Spleen (tissue), 11 donors: ENCODE data around the gene RGL1. TPM values are rescaled to one million over a fixed set of nuclear protein-coding genes. Genes with fewer than 3 reads are reported as not detected.

Source experiments
- DNase-seq: peaks from one replicate; pipeline ENCODE4 v3.0.0-alpha.2; 2020
- H3K27ac ChIP-seq, 8 donors: fragments of 200-600 bp; sonication (generic) in 7 of 8; 1 replicate in 4 of 8; 2 replicates in 4 of 8; pipeline versions ENCODE4 v1.5.0 to v1.8.0; 2016 to 2021; ENCODE audit warnings: inconsistent platforms in 4 of 8, mild to moderate bottlenecking in 4 of 8, moderate library complexity in 1 of 8
- H3K27me3 ChIP-seq, 7 donors: fragments of 200-600 bp; sonication (generic) in 6 of 7; replicated peaks in 1 of 7; 1 replicate in 4 of 7; 2 replicates in 3 of 7; pipeline versions ENCODE4 v1.5.0 to v1.8.0; 2016 to 2021; ENCODE audit warnings: inconsistent platforms in 3 of 7, mild to moderate bottlenecking in 1 of 7
- H3K36me3 ChIP-seq, 6 donors: fragments of 200-600 bp; sonication (generic) in 5 of 6; 1 replicate in 4 of 6; 2 replicates in 2 of 6; pipeline versions ENCODE4 v1.5.0 to v1.8.0; 2016 to 2021; ENCODE audit warnings: inconsistent platforms in 2 of 6
- H3K4me1 ChIP-seq, 6 donors: fragments of 200-600 bp; sonication (generic) in 5 of 6; 1 replicate in 3 of 6; 2 replicates in 3 of 6; pipeline versions ENCODE4 v1.5.0 to v1.8.0; 2016 to 2021; ENCODE audit warnings: inconsistent platforms in 3 of 6
- H3K4me3 ChIP-seq, 8 donors: fragments of 200-600 bp; sonication (generic) in 7 of 8; 1 replicate in 4 of 8; 2 replicates in 4 of 8; pipeline versions ENCODE4 v1.5.0 to v1.8.0; 2016 to 2021; ENCODE audit warnings: inconsistent platforms in 4 of 8, mild to moderate bottlenecking in 4 of 8, moderate library complexity in 2 of 8
- H3K9me3 ChIP-seq, 8 donors: fragments of 200-600 bp; sonication (generic) in 7 of 8; 1 replicate in 4 of 8; 2 replicates in 4 of 8; pipeline versions ENCODE4 v1.5.0 to v1.8.0; 2016 to 2021; ENCODE audit warnings: inconsistent platforms in 4 of 8
- CTCF ChIP-seq, 11 experiments: fragments of 200-600 bp in 7 of 11; fragments of 450-650 bp in 4 of 11; sonication (generic) in 4 of 11; IDR thresholded peaks in 8 of 11; conservative IDR thresholded peaks in 3 of 11; 1 replicate in 7 of 11; 2 replicates in 4 of 11; pipeline versions ENCODE4 v1.4.0 to v1.8.0; 2016 to 2021; ENCODE audit warnings: antibody characterized with exemption in 11 of 11, inconsistent platforms in 4 of 11, mild to moderate bottlenecking in 1 of 11
- POLR2A ChIP-seq, 3 donors: fragments of 450-650 bp; IDR thresholded peaks; one replicate each; pipeline ENCODE4 v1.5.1; 2017; ENCODE audit warnings: antibody characterized with exemption in 3 of 3, mild to moderate bottlenecking in 1 of 3
- POLR2AphosphoS5 ChIP-seq, 3 donors: sonication (generic); formaldehyde crosslinking; IDR thresholded peaks; one replicate each; pipeline ENCODE4 v1.5.1; 2017; ENCODE audit warnings: antibody characterized with exemption in 3 of 3
- WGBS, 5 donors: extraction: QIAGEN DNeasy Blood & Tissue Kit in 3 of 5; methylation state at CpG; one replicate each; pipeline versions ENCODE4 v1.1.5 to v1.1.7; 2013 to 2018; 5-methylcytosine and 5-hydroxymethylcytosine counted together
- intact Hi-C: fragments of 100-400 bp; cut with DNase I; formaldehyde crosslinking; loops from one replicate; pipeline ENCODE4 v1.15.0; 2023; ENCODE audit warnings: low total_unique reads
- polyA plus RNA-seq, 3 donors: library from polyadenylated mRNA; stranded (reverse); fragments of 200-250 nt; gene quantifications; one replicate each; pipeline ENCODE4 v1.2.1, GENCODE V29; 2013
- total RNA-seq, 7 donors: library from RNA; depleted of rRNA in 3 of 7; stranded (reverse); fragments of >200 nt in 3 of 7; fragmentation: NEBNext Ultra II Directional in 4 of 7; extraction: Animal tissue kit (Norgen Biotek cat#: 25700) in 4 of 7; gene quantifications; one replicate each; pipeline versions ENCODE4 v1.1.0 to v1.2.1, GENCODE V29; 2016 to 2021
- donor health status: healthy with polysubstance abuse.
- donor health status: DM: no; HTN: no; CAD: no; lungs with moderate emphysema.
- donor health status: DM: no; HTN: no; CAD: no.
- donor health status: Bipolar disorder and iron deficiency.
- donor health status: healthy.
- donor health status: DM: no; HTN: no; CAD: no.
- donor health status: DM: yes; HTN: yes; CAD: no.

Gene RGL1
- total and polyA plus RNA-seq, 10 donors, result 14.3 to 126 (median 71.4) TPM

GRCh38 chr1:183887826-183888819 lies 83.2 kb downstream of the RGL1 start:
- peak overlapping the region in 7 of 8 donors; percentile 16 to 66 (median 53) for H3K27ac ChIP-seq
- no peak for TF ChIP-seq POLR2A (IDR thresholded peaks at IDR 0.05)
- no peak for TF ChIP-seq POLR2AphosphoS5 (IDR thresholded peaks at IDR 0.05)
- TF ChIP-seq CTCF (IDR thresholded peaks at IDR 0.05 in 8 of 11, conservative IDR thresholded peaks at IDR 0.05 in 3 of 11), result no peak
- peaks cover 6 to 58% (median 17%) of the 10 kb centered on the region in 6 donors for H3K4me1 ChIP-seq
- intact Hi-C loops, result loop anchor here (10.0 kb wide), 1 partner anchor 73 kb away; no protein-coding TSS in a partner anchor
- peaks cover 0 to 68% (median 5%) of the 10 kb centered on the region in 6 donors for H3K36me3 ChIP-seq
- 55 to 66% (median 60%) methylated on average over 9 of the region's 9 CpGs for WGBS, 5 donors
- no peak for DNase-seq
- no peaks in the 10 kb centered on the region for H3K27me3 ChIP-seq
- H3K9me3 ChIP-seq, result no peaks in the 10 kb centered on the region
- no peak overlapping the region for H3K4me3 ChIP-seq

GRCh38 chr1:183889095-183889494 lies 84.2 kb downstream of the RGL1 start:
- H3K27me3 ChIP-seq, result no peaks in the 10 kb centered on the region
- no peaks in the 10 kb centered on the region for H3K9me3 ChIP-seq
- peak overlapping the region in 6 of 8 donors; percentile 41 to 66 (median 56) for H3K27ac ChIP-seq
- no peak for TF ChIP-seq POLR2AphosphoS5 (IDR thresholded peaks at IDR 0.05)
- TF ChIP-seq POLR2A (IDR thresholded peaks at IDR 0.05), result no peak
- TF ChIP-seq CTCF (IDR thresholded peaks at IDR 0.05 in 8 of 11, conservative IDR thresholded peaks at IDR 0.05 in 3 of 11), result no peak
- peaks cover 0 to 72% (median 5%) of the 10 kb centered on the region in 6 donors for H3K36me3 ChIP-seq
- DNase-seq, result no peak
- intact Hi-C loops, result loop anchor here (10.0 kb wide), 1 partner anchor 74 kb away; no protein-coding TSS in a partner anchor
- WGBS, 5 donors, result 24 to 38% (median 33%) methylated on average over 2 of the region's 2 CpGs
- H3K4me1 ChIP-seq, result peaks cover 6 to 48% (median 17%) of the 10 kb centered on the region in 6 donors
- no peak overlapping the region for H3K4me3 ChIP-seq

GRCh38 chr1:183891158-183891856 lies 86.4 kb downstream of the RGL1 start:
- Histone ChIP-seq H3K4me1 (peaks cover 6 to 40% (median 20%) of the 10 kb centered on the region in 6 donors), H3K4me3 (no peak overlapping the region), H3K27me3 (no peaks in the 10 kb centered on the region), H3K27ac (peak overlapping the region in 4 of 8 donors; percentile 53 to 70 (median 58)), H3K9me3 (no peaks in the 10 kb centered on the region), H3K36me3 (peaks cover 0 to 71% (median 5%) of the 10 kb centered on the region in 6 donors)
- 60 to 77% (median 75%) methylated on average over 3 of the region's 3 CpGs for WGBS, 5 donors
- no peak for DNase-seq
- no peak for TF ChIP-seq POLR2A (IDR thresholded peaks at IDR 0.05)
- TF ChIP-seq POLR2AphosphoS5 (IDR thresholded peaks at IDR 0.05), result no peak
- TF ChIP-seq CTCF (IDR thresholded peaks at IDR 0.05 in 8 of 11, conservative IDR thresholded peaks at IDR 0.05 in 3 of 11), result no peak
- intact Hi-C loops, result no loop called here
